Prostate gland (tissue), 2 donors: Measurements from ENCODE around the gene TMC2. TPM values are rescaled to one million over a fixed set of nuclear protein-coding genes. Genes with fewer than 3 reads are reported as not detected.

Experiments used
- DNase-seq: peaks from one replicate; pipeline ENCODE4 v3.0.0-alpha.2; 2019; ENCODE audit warnings: low spot score
- H3K27ac ChIP-seq, 2 donors: fragments of 200-600 bp; sonication (generic); 2 replicates each; pipeline ENCODE4 v1.5.1; 2017 to 2019
- H3K27me3 ChIP-seq: fragments of 200-600 bp; sonication (generic); replicated peaks from 2 replicates; pipeline ENCODE4 v1.5.1; 2019; ENCODE audit not compliant: insufficient read depth
- H3K36me3 ChIP-seq, 2 donors: fragments of 200-600 bp; sonication (generic); 1 replicate in 1 of 2; 2 replicates in 1 of 2; pipeline versions ENCODE4 v1.5.1 to v1.8.1; 2017 to 2019
- H3K4me1 ChIP-seq: fragments of 200-600 bp; sonication (generic); replicated peaks from 2 replicates; pipeline ENCODE4 v1.5.1; 2019
- H3K4me3 ChIP-seq, 2 donors: fragments of 200-600 bp; sonication (generic); 2 replicates each; pipeline ENCODE4 v1.5.1; 2017 to 2019
- H3K9me3 ChIP-seq: fragments of 200-600 bp; sonication (generic); 2 replicates; pipeline ENCODE4 v1.5.1; 2017
- CTCF ChIP-seq, 4 experiments: fragments of 200-600 bp in 2 of 4; fragments of 450-650 bp in 2 of 4; sonication (generic) in 2 of 4; IDR thresholded peaks; 1 replicate in 3 of 4; 2 replicates in 1 of 4; pipeline ENCODE4 v1.5.1; 2016 to 2019; ENCODE audit warnings: antibody characterized with exemption in 4 of 4, mild to moderate bottlenecking in 2 of 4, moderate library complexity in 2 of 4
- POLR2A ChIP-seq: fragments of 450-650 bp; IDR thresholded peaks from one replicate; pipeline ENCODE4 v1.6.1; 2016; ENCODE audit warnings: antibody characterized with exemption, mild to moderate bottlenecking
- POLR2AphosphoS5 ChIP-seq: sonication (generic); formaldehyde crosslinking; IDR thresholded peaks from one replicate; pipeline ENCODE4 v1.6.1; 2017; ENCODE audit warnings: antibody characterized with exemption
- WGBS: methylation state at CpG from one replicate; pipeline ENCODE4 v1.1.5; 2018; 5-methylcytosine and 5-hydroxymethylcytosine counted together
- intact Hi-C: fragments of 100-400 bp; cut with DNase I; formaldehyde crosslinking; loops from one replicate; pipeline ENCODE4 v1.14.2; 2022
- total RNA-seq, 2 donors: library from RNA; depleted of rRNA; stranded (reverse); fragments of >200 nt; gene quantifications; one replicate each; pipeline ENCODE4 v1.1.0, GENCODE V29; 2016

TMC2 gene
- total RNA-seq, 2 donors from 2014 or later, result 0.23 TPM; not detected in 1

- Histone ChIP-seq H3K4me3 (no peak overlapping the region), H3K36me3 (no peaks in the 10 kb centered on the region), H3K4me1 (no peaks in the 10 kb centered on the region), H3K9me3 (no peaks in the 10 kb centered on the region), H3K27ac (no peak overlapping the region), H3K27me3 (no peaks in the 10 kb centered on the region)
- 20% methylated on average over 5 of the region's 5 CpGs for WGBS
- intact Hi-C loops, result no loop called here
- no peak for DNase-seq
- TF ChIP-seq POLR2AphosphoS5, result no peak
- TF ChIP-seq CTCF (IDR thresholded peaks at IDR 0.05), result no peak
- no peak for TF ChIP-seq POLR2A
These were observed 63.1 kb downstream of the TMC2 start for GRCh38 chr20:2599288-2600006.

GRCh38 chr20:2602046-2602735 is 65.8 kb downstream of the TMC2 start:
- 40% methylated on average over 9 of the region's 9 CpGs for WGBS
- intact Hi-C loops, result no loop called here
- H3K27ac ChIP-seq, result no peak overlapping the region
- H3K36me3 ChIP-seq, result no peaks in the 10 kb centered on the region
- no peak overlapping the region for H3K4me3 ChIP-seq
- H3K27me3 ChIP-seq, result no peaks in the 10 kb centered on the region
- H3K4me1 ChIP-seq, result no peaks in the 10 kb centered on the region
- H3K9me3 ChIP-seq, result no peaks in the 10 kb centered on the region
- TF ChIP-seq POLR2AphosphoS5, result peak; percentile 48
- TF ChIP-seq POLR2A, result no peak
- no peak for TF ChIP-seq CTCF (IDR thresholded peaks at IDR 0.05)
- DNase-seq, result no peak

- TF ChIP-seq CTCF (IDR thresholded peaks at IDR 0.05), result no peak
- no peak for TF ChIP-seq POLR2A
- no peak for TF ChIP-seq POLR2AphosphoS5
- DNase-seq, result no peak
- no peaks in the 10 kb centered on the region for H3K4me1 ChIP-seq
- H3K36me3 ChIP-seq, result no peaks in the 10 kb centered on the region
- intact Hi-C loops, result no loop called here
- no peak overlapping the region for H3K4me3 ChIP-seq
- WGBS, result 42% methylated on average over 4 of the region's 4 CpGs
- H3K27me3 ChIP-seq, result no peaks in the 10 kb centered on the region
- H3K9me3 ChIP-seq, result no peaks in the 10 kb centered on the region
- no peak overlapping the region for H3K27ac ChIP-seq
These were observed 66.4 kb downstream of the TMC2 start for GRCh38 chr20:2602746-2603145.

GRCh38 chr20:2603816-2604505 is 67.6 kb downstream of the TMC2 start:
- WGBS, result 80% methylated on average over 7 of the region's 7 CpGs
- DNase-seq, result no peak

More at GRCh38 chr20:2603816-2604505, 67.6 kb downstream of the TMC2 start:
- Histone ChIP-seq H3K4me3 (no peak overlapping the region), H3K27ac (no peak overlapping the region), H3K4me1 (no peaks in the 10 kb centered on the region), H3K9me3 (no peaks in the 10 kb centered on the region), H3K36me3 (no peaks in the 10 kb centered on the region), H3K27me3 (no peaks in the 10 kb centered on the region)
- TF ChIP-seq CTCF (IDR thresholded peaks at IDR 0.05), result no peak
- TF ChIP-seq POLR2AphosphoS5, result no peak
- TF ChIP-seq POLR2A, result no peak
- intact Hi-C loops, result no loop called here
